GM18499 (cell line): ENCODE data around the gene DDC.

Source experiments
- ATAC-seq: cut with Tn5 transposase; IDR thresholded peaks from one replicate; pipeline ENCODE4 v1.9.1; 2021; ENCODE audit warnings: moderate number of reproducible peaks; ENCODE audit not compliant: insufficient read depth, unreplicated experiment

DDC gene

GRCh38 chr7:50426280-50427045, 138.7 kb downstream of the DDC start:
- no peak for ATAC-seq

- no peak for ATAC-seq
Observed at GRCh38 chr7:50425318-50425717, 139.9 kb downstream of the DDC start.

- ATAC-seq = no peak
Observed at GRCh38 chr7:50423860-50424259, 141.3 kb downstream of the DDC start.

- no peak for ATAC-seq
Observed at GRCh38 chr7:50422858-50423257, 142.3 kb downstream of the DDC start.

GRCh38 chr7:50421043-50421442, 144.2 kb downstream of the DDC start:
- no peak for ATAC-seq

GRCh38 chr7:50418526-50419290, 146.5 kb downstream of the DDC start:
- ATAC-seq = no peak

- ATAC-seq = peak; percentile 77
Observed at GRCh38 chr7:50418086-50418515, 147.1 kb downstream of the DDC start.

- ATAC-seq = peak; percentile 72
Observed at GRCh38 chr7:50416527-50417182, 148.6 kb downstream of the DDC start.

GRCh38 chr7:50415844-50416364, 149.3 kb downstream of the DDC start:
- ATAC-seq = no peak

GRCh38 chr7:50413561-50413960, 151.6 kb downstream of the DDC start:
- no peak for ATAC-seq

GRCh38 chr7:50412973-50413372, 152.2 kb downstream of the DDC start:
- no peak for ATAC-seq

GRCh38 chr7:50411332-50411731, 153.9 kb downstream of the DDC start:
- no peak for ATAC-seq

- peak; percentile 39 for ATAC-seq
Observed at GRCh38 chr7:50409856-50410745, 155.1 kb downstream of the DDC start.
